GM12878 (cell line): ENCODE results near the gene GNA15. TPM values are rescaled to one million over a fixed set of nuclear protein-coding genes. Genes with fewer than 3 reads are reported as not detected.

Experiments
- ATAC-seq: fragments of 200-7000 bp; cut with Tn5 transposase; 3 replicates; pipeline ENCODE4 v1.9.1; 2020; ENCODE audit warnings: mild to moderate bottlenecking, moderate library complexity
- BruUV-seq: library from RNA; stranded (reverse); fragments of 400-500 nt; replicated peaks from 2 replicates; lab custom pipeline; 2021; lab: Mats Ljungman, UMichigan
- CTCF ChIA-PET: fragments of 300-600 bp; sonication (Branson Sonifier 250); formaldehyde crosslinking; extraction: SDS; loops from one replicate; lab custom pipeline; 2021; ENCODE audit warnings: inconsistent platforms; lab: Yijun Ruan, JAX
- POLR2A ChIA-PET: fragments of 350-600 bp; formaldehyde crosslinking; extraction: SDS; loops from one replicate; lab custom pipeline; 2021; ENCODE audit warnings: inconsistent platforms; lab: Charles Lee
- RAD21 ChIA-PET: fragments of 300-600 bp; sonication (Branson Sonifier 250); formaldehyde crosslinking; loops from one replicate; lab custom pipeline; 2023; ENCODE audit warnings: antibody characterized with exemption; ENCODE audit not compliant: unreplicated experiment; lab: Charles Lee
- SMC1A ChIA-PET: fragments of 300-600 bp; sonication (Branson Sonifier 250); formaldehyde crosslinking; loops from one replicate; lab custom pipeline; 2023; ENCODE audit not compliant: unreplicated experiment, uncharacterized antibody; lab: Charles Lee
- DNase-seq: peaks from one replicate; pipeline ENCODE4 v3.0.0-alpha.2; 2011; ENCODE audit warnings: low read depth, low spot score
- FAIRE-seq: peaks from 3 replicates; lab custom pipeline; 2011; peaks lifted over from hg19 to GRCh38; lab: Jason Lieb, UNC
- H2AFZ ChIP-seq: 2 replicates; pipeline ENCODE4 v1.6.0; 2011; ENCODE audit warnings: low read depth, low read length, control low read depth; ENCODE audit not compliant: control insufficient read depth
- H3K27ac ChIP-seq: 2 replicates; pipeline ENCODE4 v1.5.1; 2011; ENCODE audit warnings: control low read depth; ENCODE audit not compliant: control insufficient read depth, insufficient read depth
- H3K27me3 ChIP-seq, 2 experiments: replicated peaks in 1 of 2; 2 replicates each; pipeline versions ENCODE4 v1.6.0 to v1.6.1; 2011; ENCODE audit warnings: low read length in 1 of 2; ENCODE audit not compliant: control insufficient read depth in 2 of 2, insufficient read depth in 2 of 2
- H3K36me3 ChIP-seq, 2 experiments: 2 replicates each; pipeline ENCODE4 v1.5.1; 2011; ENCODE audit warnings: low read length in 1 of 2; ENCODE audit not compliant: control insufficient read depth in 2 of 2, insufficient read depth in 2 of 2
- H3K4me1 ChIP-seq: 2 replicates; pipeline ENCODE4 v1.6.1; 2011; ENCODE audit warnings: mild to moderate bottlenecking, low read length, moderate library complexity, mixed read lengths; ENCODE audit not compliant: control insufficient read depth, insufficient read depth
- H3K4me2 ChIP-seq: 2 replicates; pipeline ENCODE4 v1.6.0; 2011; ENCODE audit warnings: control low read depth; ENCODE audit not compliant: control insufficient read depth, insufficient read depth
- H3K4me3 ChIP-seq: fragments of 200-600 bp; sonication (generic); 2 replicates; pipeline ENCODE4 v1.5.1; 2016
- H3K79me2 ChIP-seq: 2 replicates; pipeline ENCODE4 v1.6.0; 2011; ENCODE audit warnings: low read length; ENCODE audit not compliant: control insufficient read depth, insufficient read depth
- H3K9ac ChIP-seq: 2 replicates; pipeline ENCODE4 v1.8.0; 2011; ENCODE audit warnings: low read length, control low read depth, mixed read lengths; ENCODE audit not compliant: control insufficient read depth, insufficient read depth
- H3K9me3 ChIP-seq: replicated peaks from 3 replicates; pipeline ENCODE4 v1.5.1; 2011; ENCODE audit warnings: mild to moderate bottlenecking, low read length; ENCODE audit not compliant: control insufficient read depth, insufficient read depth
- H4K20me1 ChIP-seq: 2 replicates; pipeline ENCODE4 v1.6.0; 2011; ENCODE audit not compliant: control insufficient read depth, insufficient read depth
- BCLAF1 ChIP-seq: fragments of 450-650 bp; IDR thresholded peaks from 2 replicates; pipeline ENCODE4 v1.6.1; 2017; ENCODE audit warnings: antibody characterized with exemption, mild to moderate bottlenecking, moderate library complexity
- CHD1 ChIP-seq: IDR thresholded peaks from 2 replicates; pipeline ENCODE4 v1.6.1; 2012; ENCODE audit warnings: low read depth, low read length, improper control_type of control experiment
- CREB1 ChIP-seq: IDR thresholded peaks from 2 replicates; pipeline ENCODE4 v1.6.1; 2012; ENCODE audit warnings: low read depth, mild to moderate bottlenecking, inconsistent platforms
- FOXM1 ChIP-seq: IDR thresholded peaks from 2 replicates; pipeline ENCODE4 v1.6.1; 2012; ENCODE audit warnings: low read depth, mild to moderate bottlenecking, inconsistent platforms, low read length, moderate library complexity
- IRF4 ChIP-seq: IDR thresholded peaks from 2 replicates; pipeline ENCODE4 v1.6.1; 2011; ENCODE audit warnings: low read depth, low read length
- MLLT1 ChIP-seq: fragments of 450-650 bp; IDR thresholded peaks from 2 replicates; pipeline ENCODE4 v1.6.1; 2016; ENCODE audit warnings: mild to moderate bottlenecking
- MYB ChIP-seq: fragments of 150-350 bp; IDR thresholded peaks from 2 replicates; pipeline ENCODE4 v1.6.1; 2014; ENCODE audit warnings: mild to moderate bottlenecking, low read depth, low read length, borderline replicate concordance
- NRF1 ChIP-seq: conservative IDR thresholded peaks from 2 replicates; pipeline ENCODE4 v1.6.1; 2011; ENCODE audit warnings: mild to moderate bottlenecking, low read depth, low read length, improper control_type of control experiment
- SUPT20H ChIP-seq: IDR thresholded peaks from 2 replicates; pipeline ENCODE4 v1.6.1; 2011; ENCODE audit warnings: low read depth, mild to moderate bottlenecking, low read length, moderate library complexity, borderline replicate concordance; ENCODE audit not compliant: control insufficient read depth
- SUZ12 ChIP-seq: fragments of 200-600 bp; sonication (generic); IDR thresholded peaks from one replicate; pipeline ENCODE4 v1.6.1; 2018; ENCODE audit warnings: antibody characterized with exemption, mild to moderate bottlenecking; ENCODE audit not compliant: unreplicated experiment
- TARDBP ChIP-seq: IDR thresholded peaks from 2 replicates; pipeline ENCODE4 v1.6.1; 2016; ENCODE audit warnings: borderline replicate concordance
- TCF3 ChIP-seq: IDR thresholded peaks from 2 replicates; pipeline ENCODE4 v1.6.1; 2012; ENCODE audit warnings: low read depth, mild to moderate bottlenecking, low read length, borderline replicate concordance; ENCODE audit not compliant: insufficient read depth
- TCF7 ChIP-seq: IDR thresholded peaks from 2 replicates; pipeline ENCODE4 v1.6.1; 2014; ENCODE audit warnings: antibody characterized with exemption, borderline replicate concordance
- YY1 ChIP-seq: IDR thresholded peaks from 2 replicates; pipeline ENCODE4 v1.6.1; 2011; ENCODE audit warnings: low read depth, mild to moderate bottlenecking, low read length
- WGBS: methylation state at CpG from one replicate; pipeline ENCODE4 v1.1.6; 2016; ENCODE audit warnings: low lambda C conversion rate; ENCODE audit not compliant: insufficient replicate concordance, insufficient coverage; ENCODE audit errors: missing lambda C conversion rate; 5-methylcytosine and 5-hydroxymethylcytosine counted together
- in situ Hi-C: fragments of 300-500 bp; cut with MboI; formaldehyde crosslinking; loops from 9 replicates; pipeline ENCODE4 v1.14.3; 2018; ENCODE audit warnings: mixed read lengths
- intact Hi-C: fragments of 100-400 bp; cut with micrococcal nuclease; formaldehyde crosslinking; loops from one replicate; pipeline ENCODE4 v1.14.2; 2022; ENCODE audit not compliant: unreplicated experiment
- polyA plus RNA-seq, 11 experiments: library from polyadenylated mRNA; depleted of rRNA in 4 of 11; unstranded in 6 of 11; stranded (reverse) in 5 of 11; fragments of >200 nt; fragmentation: Nextera tagmentation in 4 of 11; fragmentation: Illumina TruSeq in 1 of 11; extraction: Ambion mirVana in 4 of 11; extraction: Trizol in 1 of 11; gene quantifications; 1 replicate in 1 of 11; 2 replicates in 10 of 11; pipeline versions ENCODE4 v1.2.1 to v1.2.3, GENCODE V29; 2011 to 2016; ENCODE audit warnings: inconsistent platforms in 2 of 11, missing spikeins in 2 of 11, low read depth in 1 of 11
- total RNA-seq, 4 experiments: library from RNA; depleted of rRNA in 3 of 4; stranded (reverse); fragments of >200 nt in 3 of 4; fragmentation: Illumina TruSeq in 1 of 4; extraction: Trizol in 1 of 4; gene quantifications; 2 replicates each; pipeline versions ENCODE4 v1.2.1 to v1.2.3, GENCODE V29; 2013 to 2021

Gene GNA15
- total and polyA plus RNA-seq, 10 of the 15 experiments (the other 5 are each of a cell fraction or from before 2014, with no cell fraction given) = 0.42 to 18.0 (median 9.4) TPM

DNA sequence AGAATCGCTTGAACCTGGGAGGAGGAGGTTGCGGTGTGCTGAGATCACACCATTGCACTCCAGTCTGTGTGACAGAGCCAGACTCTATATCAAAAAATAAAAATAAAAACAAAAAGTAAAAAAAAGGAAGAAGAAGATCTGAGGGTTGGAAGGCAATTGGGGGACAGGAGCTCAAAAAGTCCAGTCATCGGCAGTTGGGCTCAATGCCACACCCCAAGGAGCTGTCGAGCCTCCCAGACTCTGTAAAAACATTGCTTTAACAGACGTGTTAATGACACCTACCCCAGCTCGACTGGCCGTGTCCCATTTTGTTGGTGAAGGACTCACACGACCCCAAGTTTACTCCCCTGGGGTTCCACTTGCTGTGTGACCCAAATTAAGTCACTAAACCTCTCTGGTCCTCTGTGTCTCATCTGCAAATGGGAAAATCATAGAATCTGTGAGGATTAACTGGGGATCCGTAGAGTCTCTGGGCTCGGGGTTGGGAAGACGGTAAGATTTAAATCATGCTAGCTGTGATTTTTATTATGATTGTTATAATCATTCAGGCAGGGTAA lies 7.0 kb downstream of the GNA15 start:
- RAD21 ChIA-PET = interaction anchor here (0.7 kb wide), 1 partner anchor 13 kb away, joined by 3 read pairs; no protein-coding TSS in a partner anchor
- H3K4me3 ChIP-seq = no peak overlapping the region
- H3K9ac ChIP-seq = no peak overlapping the region
- in situ Hi-C loops (no loop called here), intact Hi-C loops (no loop called here)
- H3K27me3 ChIP-seq = no peaks in the 10 kb centered on the region
- 48% methylated on average over 11 of the region's 11 CpGs for WGBS
- H4K20me1 ChIP-seq = no peaks in the 10 kb centered on the region
- SMC1A ChIA-PET = interaction anchor here (1.6 to 3.2 kb wide), 4 partner anchors 10 to 18 kb away, joined by 5 to 14 read pairs (median 7); no protein-coding TSS in a partner anchor
- DNase-seq (no peak), ATAC-seq (no peak), FAIRE-seq (no peak)
- H3K27ac ChIP-seq = no peak overlapping the region
- TF ChIP-seq TCF3 (no peak), MLLT1 (no peak), TCF7 (no peak), BCLAF1 (no peak), CHD1 (no peak), IRF4 (no peak), TARDBP (no peak), NRF1 (no peak), FOXM1 (no peak), CREB1 (no peak), MYB (no peak), YY1 (no peak), SUZ12 (no peak), SUPT20H (no peak)
- no peak overlapping the region for H3K4me2 ChIP-seq
- POLR2A ChIA-PET = interaction anchor here (1.0 to 3.3 kb wide), 3 partner anchors 10 to 17 kb away, joined by 5 to 14 read pairs (median 8); no protein-coding TSS in a partner anchor
- H3K4me1 ChIP-seq = peaks cover 23% of the 10 kb centered on the region
- H3K9me3 ChIP-seq = no peaks in the 10 kb centered on the region; the same call in 2 of the 3 replicates
- TSS peak; percentile 40 for BruUV-seq
- H2AFZ ChIP-seq = no peak overlapping the region
- H3K79me2 ChIP-seq = peaks cover 5% of the 10 kb centered on the region
- H3K36me3 ChIP-seq = no peaks in the 10 kb centered on the region
- CTCF ChIA-PET = interaction anchor here (1.0 to 8.9 kb wide), 3 partner anchors 12 to 19 kb away, joined by 3 to 117 read pairs (median 52); no protein-coding TSS in a partner anchor
